UCSD-AML1 (cell line): Measurements from ENCODE around the gene RCAN2.

Source experiments
- DNase-seq: peaks from one replicate; lab custom pipeline; 2025; ENCODE audit not compliant: unreplicated experiment; lab: John Stamatoyannopoulos, UW

RCAN2 gene

DNA sequence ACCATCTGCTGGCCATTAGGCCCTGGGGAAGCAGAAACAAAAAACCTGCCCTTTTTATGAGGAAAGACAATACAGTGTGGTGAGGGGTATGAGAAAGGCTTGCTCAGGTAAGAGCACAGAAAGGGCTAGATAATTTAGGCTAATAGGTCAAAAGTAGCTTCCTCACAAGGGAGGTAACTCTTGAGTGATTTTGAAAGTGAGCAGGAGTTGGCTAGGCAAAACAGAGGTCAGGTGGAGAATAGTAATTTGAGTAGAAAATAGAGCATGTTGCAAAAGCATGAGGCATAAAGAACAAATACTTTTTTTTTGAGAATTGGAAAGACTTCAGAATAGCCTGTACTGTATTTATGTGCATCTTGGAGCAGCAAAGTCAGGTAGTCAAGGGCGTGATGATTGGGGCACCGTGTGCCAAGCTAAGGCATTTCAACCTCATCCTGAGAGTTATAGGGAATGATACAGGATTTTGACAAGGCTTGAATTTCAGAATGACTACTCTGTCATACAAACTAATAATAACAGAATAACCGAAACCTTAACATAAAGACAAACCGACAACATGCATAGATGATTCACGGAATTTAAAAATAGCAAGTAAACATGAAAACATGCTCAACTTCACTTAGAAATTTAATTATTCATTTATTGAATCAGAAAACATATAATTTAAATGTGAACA is 197.5 kb downstream of the RCAN2 start:
- DNase-seq = no peak

GRCh38 chr6:46291880-46292279 is 199.4 kb downstream of the RCAN2 start:
- no peak for DNase-seq

DNA sequence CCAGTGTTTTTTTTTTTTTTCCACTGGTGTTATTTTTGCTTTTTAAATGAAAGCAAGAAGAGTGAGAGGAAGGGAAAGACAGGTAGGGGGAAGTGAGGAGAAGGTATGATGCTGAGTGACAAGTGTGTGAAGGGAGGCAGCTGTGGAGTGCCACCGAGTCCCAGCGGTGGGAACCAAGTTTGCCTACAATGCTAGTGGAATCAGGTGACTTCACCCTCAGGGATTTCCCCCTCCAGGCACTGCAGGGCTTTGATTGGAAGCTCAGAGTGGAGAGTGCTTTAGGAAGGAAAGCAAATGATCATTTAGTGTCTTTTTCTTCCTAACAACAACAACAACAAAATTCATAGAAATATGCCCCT is 200.0 kb downstream of the RCAN2 start:
- no peak for DNase-seq

DNA sequence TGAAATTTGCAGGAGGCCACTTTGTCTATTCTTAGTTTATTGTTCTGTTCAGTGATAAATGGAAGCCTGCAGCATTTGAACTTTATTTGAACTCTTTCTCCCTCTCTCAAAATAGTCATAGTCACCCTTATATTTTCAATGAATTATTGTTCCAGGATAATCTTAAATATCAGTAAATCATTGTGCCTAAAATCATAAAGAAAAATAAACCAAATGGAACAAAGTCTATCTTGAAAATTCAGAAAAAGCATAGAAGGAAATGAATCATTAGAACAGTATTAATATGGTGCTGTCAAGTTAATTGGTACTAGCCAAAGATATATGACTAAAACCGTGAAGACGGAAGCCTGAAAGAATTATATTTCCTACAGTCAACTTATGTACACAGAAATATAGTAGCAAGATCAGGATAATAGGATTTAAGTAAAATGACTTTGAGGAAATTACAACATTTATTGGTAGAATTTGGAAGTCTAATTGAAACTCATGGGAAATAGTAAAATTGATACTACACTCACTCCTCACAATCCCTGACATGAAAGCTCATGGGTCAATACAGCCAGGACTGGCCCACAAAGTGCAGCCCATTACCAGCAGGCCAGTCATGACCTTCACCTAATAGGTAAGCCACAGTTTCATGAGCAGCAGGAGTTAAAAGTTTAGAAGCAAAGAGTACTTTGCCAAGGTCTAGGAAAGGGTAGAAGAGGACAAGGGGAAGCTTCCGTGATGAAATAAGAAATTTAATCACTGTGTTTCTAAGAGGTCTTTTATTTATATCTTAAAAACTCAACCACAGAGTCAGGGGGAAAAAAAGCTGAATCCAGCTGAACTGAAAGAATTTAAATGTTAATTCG is 200.6 kb downstream of the RCAN2 start:
- no peak for DNase-seq

DNA sequence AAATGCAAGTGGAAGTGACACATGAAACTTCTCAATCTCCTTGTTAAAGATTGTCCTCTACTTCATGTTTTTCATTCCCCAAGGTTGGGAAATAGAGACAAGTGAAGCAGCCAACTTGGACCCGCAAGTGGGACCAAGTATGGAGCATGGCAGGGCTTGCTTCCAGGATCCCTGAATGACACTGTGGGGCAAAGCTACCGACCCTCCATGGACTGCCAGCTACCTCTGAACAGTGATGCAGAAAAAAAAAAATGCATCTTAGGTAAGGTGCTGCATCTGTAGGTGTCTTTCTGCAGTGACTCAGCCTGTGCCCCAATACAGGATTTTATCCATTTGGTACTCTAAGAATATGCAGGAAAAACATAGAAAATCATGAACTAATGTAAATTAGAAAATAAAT is 201.4 kb downstream of the RCAN2 start:
- DNase-seq = no peak

DNA sequence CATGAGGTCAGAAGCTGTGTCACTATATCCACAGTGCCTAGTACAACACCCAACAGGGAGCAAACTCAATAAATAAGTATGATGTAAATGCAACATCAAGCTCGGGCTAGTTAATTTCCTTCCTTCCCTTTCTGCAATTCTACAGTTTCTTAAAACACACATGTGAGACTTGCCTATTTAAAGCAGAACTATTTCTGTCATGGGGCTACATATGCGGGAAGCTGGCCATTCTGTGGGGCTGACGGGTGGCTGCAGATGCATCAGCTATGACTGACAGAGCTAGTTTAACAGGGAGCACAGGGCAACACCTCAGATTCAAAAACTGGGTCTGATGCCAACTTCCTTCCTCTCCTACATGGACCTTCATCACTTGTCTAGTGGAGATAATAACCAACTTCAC is 202.4 kb downstream of the RCAN2 start:
- no peak for DNase-seq

- DNase-seq = no peak
Measured at GRCh38 chr6:46287681-46288080, 203.6 kb downstream of the RCAN2 start.

DNA sequence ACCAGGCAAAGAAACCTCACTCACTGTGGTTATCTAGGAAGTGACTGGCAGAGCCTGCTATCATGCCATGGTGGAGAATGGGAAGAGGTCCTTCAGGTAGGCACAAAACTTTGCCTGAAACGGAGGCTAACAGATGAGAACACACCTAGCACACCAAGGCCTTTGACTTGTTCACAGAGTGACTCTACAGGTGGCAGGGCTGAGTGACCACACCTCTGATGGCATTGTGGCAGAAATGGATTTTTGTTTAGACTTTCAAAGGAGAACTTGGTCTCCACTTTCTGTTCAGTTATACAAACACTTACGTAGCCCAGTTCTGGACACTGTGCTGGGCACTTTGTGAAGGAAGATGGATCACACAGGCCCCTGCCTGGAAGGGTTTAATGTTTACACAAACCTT is 204.2 kb downstream of the RCAN2 start:
- no peak for DNase-seq

DNA sequence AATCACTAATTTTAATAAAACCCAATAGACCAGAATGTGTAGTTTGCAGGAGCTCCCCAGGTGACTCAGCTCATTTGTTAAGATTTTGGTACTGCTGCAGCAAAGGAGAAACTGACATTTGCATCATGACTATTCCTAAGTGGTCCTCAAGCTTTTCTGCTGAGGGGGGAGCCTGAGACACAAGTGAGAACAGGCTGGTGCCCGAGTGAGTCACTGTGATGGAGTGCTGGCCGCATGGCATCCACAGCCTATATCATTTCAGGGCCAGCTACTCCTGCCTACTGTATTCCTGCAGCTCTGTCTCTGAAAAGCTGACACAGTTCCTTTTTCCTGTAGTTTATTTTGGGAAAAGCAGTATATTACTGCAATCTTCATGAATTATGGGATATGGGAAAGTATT is 206.8 kb downstream of the RCAN2 start:
- DNase-seq = no peak

GRCh38 chr6:46281110-46281509 is 210.1 kb downstream of the RCAN2 start:
- DNase-seq = no peak

- no peak for DNase-seq
Measured at GRCh38 chr6:46279874-46280273, 211.4 kb downstream of the RCAN2 start.

- no peak for DNase-seq
Measured at GRCh38 chr6:46276576-46277142, 214.6 kb downstream of the RCAN2 start.

DNA sequence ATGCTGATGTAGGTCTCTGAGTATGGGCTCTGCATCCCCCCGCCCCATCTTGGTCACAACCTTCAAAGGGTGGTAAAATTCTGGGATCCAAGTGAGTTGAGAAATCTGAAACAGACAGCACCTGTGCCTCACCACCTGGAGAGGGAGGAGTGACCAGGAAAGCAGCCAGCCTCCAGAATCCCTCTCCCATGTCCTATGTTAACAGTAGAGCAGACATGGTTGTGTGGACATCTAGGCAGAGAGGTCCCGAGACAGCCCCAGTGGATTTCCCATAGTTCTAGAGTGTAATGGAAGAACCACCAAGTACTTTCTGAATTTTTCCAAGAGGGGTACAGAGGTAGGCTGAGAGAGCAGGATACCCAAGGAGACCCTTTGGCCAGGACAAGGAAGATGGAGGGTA is 216.7 kb downstream of the RCAN2 start:
- DNase-seq = no peak

DNA sequence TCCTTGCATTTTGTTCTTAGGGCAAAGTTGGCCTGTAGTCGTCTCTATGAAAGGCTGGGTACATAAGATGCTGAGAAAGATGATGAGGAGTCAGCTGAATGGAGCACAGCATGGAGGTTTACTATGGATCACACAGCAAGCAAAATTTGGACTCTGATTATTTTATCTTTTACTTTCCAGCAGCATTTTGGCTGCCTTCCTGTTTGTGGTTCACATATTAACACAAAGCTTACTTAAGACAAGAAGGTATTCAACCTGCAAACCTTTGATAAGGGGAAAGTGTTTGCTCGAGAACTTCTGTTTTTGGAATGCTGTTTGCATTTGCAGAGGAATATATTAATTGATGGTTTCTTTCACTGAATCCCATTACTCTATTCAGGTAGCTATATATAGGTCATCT is 217.3 kb downstream of the RCAN2 start:
- DNase-seq = no peak

DNA sequence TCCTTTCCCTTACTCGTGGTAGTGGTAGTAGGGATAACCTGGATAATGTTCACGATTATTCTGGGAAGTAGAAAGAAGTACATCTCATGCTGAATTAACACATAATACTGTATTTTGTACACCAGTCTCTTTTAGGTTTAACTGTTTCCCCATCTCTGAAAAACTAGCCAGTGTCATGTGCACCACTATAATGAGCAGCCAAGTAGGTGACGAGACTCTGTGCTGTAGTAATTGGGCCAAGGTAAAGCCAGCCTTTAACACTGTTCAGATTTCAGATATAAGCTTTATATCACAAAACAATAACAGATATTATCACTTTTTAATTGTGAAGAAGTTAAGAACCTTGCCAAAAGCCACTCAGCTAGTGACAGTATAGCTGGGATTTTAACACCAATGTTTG is 219.5 kb downstream of the RCAN2 start:
- no peak for DNase-seq

- no peak for DNase-seq
Measured at GRCh38 chr6:46271107-46271506, 220.1 kb downstream of the RCAN2 start.

DNA sequence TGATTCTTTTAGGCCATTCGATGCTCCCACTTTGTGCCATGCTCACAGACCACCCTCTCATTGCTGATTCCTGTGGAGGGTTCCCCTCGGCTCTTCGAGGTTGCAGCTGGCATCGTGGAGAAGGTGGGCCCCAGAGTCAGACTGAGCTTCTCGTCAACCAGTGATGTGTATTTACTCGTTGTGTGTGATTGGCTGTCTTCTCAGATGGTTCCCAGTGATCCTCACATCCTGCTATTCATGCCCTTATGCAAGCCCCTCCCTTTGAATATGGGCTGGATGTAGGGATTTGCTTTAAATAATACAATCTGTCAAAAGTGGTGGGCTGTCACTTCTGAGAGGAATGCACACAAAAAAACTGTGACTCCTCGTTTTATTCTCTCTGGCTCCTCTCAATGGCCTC is 220.9 kb downstream of the RCAN2 start:
- DNase-seq = no peak

GRCh38 chr6:46269447-46270229 is 221.6 kb downstream of the RCAN2 start:
- no peak for DNase-seq

DNA sequence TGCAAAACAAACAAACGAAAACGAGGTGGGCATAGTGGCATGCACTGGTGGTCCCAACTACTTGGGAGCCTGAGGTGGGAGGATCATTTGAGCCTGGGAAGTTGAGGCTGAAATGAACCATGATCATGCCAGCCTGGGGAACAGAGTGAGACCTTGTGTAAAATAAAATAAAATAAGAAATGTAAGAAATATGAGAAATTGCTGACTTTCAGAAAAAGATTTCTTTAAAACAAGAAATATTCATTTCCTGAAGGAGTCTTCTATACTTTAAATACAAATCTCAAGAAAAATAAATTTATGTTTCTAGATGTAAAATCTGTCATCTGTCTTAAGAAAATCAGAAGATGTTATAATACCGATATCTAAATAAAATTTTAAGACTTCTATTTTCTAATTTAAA is 223.7 kb downstream of the RCAN2 start:
- DNase-seq = no peak

- no peak for DNase-seq
Measured at GRCh38 chr6:46265373-46265772, 225.9 kb downstream of the RCAN2 start.

GRCh38 chr6:46263707-46264086 is 227.6 kb downstream of the RCAN2 start:
- DNase-seq = no peak
